GM19239 (cell line): ENCODE results near the gene LSP1.
"Not testable (repeated sequence)": the region's sequence is repeated elsewhere in the genome, so short reads cannot be mapped to it uniquely, and the experiment has no call there.

ENCODE experiments used
- DNase-seq: peaks from one replicate; pipeline ENCODE4 v3.0.0; 2011; ENCODE audit warnings: low spot score; ENCODE audit not compliant: insufficient read length
- FAIRE-seq: peaks from 2 replicates; lab custom pipeline; 2011; peaks lifted over from hg19 to GRCh38; lab: Jason Lieb, UNC

Gene LSP1

DNA sequence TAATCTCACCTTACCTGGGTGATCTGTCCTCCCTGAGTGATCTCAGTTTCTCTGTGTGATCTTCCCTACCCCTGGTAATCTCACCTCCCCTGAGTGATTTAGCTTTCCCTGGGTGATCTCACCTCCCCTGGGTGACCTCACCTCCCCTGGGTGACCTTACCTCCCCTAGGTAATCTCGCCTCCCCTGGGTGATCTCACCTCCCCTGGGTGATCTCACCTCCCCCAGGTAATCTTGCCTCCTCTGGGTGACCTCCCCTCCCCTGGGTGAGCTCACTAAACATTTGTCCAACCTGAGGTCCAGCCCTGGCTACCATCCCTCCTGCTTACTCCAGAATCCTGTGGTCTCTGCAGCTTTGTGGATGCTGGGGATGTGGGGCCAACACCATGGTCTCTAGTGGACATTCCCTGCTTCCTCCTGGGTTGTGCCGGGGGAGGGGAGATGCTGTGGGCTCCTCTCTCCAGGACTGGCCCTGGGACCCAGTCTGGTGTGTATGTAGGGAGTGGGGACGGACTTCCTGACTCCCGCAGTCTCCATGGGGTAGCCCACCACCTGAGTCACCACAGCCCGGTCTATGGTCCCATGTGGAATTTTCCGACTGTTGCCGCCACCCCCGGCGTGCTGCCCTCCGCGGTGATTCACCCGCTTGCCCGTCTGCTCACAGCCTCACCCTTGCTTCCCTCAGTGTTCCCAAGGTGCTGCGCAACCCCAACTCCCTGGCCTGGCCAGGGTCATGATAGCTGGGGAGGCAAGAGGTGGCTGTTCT is 9.9 kb downstream of the LSP1 start:
- DNase-seq (no peak), FAIRE-seq (no peak)

DNA sequence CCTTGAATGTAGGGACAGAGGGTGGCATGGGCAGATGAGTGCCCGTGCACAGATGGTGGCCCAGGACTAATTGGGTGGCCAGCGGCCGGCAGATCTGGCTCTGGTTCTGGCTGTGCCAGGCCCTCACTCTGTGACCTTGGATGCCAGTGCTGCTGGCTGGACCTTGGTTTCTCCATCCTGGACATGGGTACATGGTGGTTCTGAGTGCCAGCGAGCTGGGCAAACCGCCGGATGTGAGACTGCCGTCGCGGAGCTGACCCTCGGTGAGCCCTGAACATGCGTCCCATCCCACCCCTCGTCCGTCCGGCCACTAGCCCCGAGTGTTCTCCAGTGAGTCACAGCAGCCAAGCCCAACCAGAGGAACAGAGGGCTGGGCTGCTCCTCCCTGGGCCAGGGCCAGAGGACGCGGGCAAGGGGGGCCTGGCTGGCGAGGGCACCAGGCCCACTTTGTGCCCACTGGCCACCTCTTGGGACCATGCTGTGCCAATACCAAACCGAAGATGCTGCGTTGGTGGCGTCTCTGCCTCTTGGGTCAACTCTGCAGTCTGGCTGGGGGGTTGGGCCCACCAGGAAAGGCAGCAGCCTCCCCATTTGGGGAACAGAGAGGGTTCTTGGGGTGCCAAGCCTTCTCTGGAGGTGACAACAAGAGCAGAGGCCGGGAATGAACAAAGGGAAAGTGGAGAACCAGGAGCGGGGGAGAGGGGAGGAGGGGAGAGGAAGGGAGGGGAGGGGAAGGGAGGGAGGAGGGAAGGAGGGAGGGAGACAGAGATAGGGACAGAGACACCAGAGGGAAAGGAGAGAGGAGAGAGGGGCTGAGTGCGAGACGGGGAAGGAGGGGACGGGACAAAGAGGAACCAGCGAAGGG is 10.7 kb downstream of the LSP1 start:
- no peak for FAIRE-seq
- no peak for DNase-seq

DNA sequence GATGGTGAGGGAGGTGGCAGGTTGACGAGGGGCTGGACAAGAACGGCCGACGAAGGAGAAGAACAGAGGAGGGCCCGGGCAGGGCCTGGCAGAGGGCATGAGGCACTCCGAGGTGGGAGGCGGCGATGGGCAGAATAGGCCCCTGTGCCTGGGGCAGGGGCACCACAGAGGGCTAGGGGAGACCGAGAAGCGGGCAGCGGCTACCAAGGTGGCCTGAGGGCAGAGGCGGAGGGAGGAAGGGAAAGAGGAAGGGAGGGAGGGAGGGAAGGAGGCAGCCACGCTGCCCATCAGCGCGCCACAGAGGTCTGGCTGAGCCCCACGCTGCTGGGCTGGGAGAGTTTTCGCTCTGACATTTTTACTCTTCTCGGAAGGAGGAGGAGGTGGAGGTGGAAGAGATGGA is 11.3 kb downstream of the LSP1 start:
- no peak for DNase-seq
- no peak for FAIRE-seq

DNA sequence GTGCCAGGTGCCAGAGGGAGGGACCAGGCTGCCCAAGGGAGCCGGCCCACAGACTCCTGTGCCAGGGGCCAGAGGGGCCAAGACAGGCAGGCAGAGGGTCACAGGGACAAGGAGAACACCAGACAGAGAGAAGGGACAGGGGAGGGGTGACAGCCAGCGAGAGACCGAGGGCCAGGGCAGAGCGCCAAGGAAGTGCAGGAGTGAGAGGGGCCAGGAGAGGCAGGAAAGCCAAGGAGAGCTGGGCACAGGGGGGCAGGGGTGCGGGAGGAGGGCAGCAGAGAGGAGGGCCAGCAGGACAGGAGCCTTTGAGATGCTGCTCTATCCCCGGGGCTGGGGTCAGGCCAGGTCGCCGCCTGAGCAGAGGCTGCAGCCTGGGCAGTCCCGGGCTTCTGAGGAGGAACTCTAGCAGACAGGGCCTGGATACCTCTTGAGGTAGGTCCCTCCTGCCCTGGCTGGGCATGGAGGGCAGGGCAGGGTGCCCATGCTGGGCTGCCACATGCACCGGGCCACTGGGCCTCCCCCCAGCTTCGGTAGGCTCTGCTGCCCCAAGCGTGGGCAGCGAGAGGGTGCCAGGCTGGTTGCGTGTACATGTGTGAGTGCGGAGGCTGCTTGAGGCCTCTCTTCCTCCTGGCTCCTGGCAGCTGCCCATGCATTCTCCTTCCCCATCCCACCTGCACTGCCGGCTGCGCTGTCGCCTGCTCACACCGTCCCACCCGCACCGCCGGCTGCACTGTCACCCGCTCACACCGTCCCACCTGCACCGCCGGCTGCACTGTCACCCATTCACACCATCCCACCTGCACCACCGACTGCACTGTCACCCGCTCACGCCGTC is 12.2 kb downstream of the LSP1 start:
- DNase-seq (no peak), FAIRE-seq (no peak)

DNA sequence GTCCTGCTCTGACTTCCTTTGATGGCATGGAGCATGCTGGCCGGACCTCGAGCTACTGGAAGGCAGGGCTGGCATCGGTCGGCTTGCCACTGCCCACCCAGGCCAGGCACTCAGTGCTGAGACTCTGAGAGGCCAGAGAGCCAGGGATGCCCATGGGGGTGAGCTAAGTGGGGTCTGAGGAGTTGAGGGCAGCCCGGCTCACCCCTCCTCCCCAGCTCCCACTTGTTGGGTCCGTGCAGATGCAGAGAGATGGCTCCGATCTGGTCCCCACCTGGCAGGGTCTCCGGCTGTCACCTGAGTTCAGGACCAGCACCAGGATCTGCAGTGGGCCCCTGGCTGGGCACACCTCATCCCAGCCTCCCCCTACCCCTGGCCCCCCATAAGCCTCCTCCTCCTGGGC is 13.3 kb downstream of the LSP1 start:
- FAIRE-seq (no peak), DNase-seq (no peak)

DNA sequence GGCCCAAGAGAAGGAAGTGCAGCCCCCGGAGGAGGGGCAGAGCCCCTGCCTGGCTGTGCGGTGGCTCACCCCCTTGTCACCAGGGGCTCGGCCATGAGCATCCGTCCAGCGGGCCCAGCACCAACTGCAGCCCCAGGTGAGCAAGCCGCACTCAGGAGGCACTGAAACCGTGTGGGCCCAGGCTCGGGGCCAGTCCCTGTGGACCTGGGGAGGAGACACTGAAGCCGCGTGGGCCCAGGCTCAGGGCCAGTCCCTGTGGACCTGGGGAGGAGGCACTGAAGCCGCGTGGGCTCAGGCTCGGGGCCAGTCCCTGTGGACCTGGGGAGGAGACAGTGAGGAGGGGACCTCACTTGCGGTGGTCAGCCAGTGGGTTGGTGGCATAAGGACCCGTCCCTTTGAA is 13.9 kb downstream of the LSP1 start:
- FAIRE-seq (no peak), DNase-seq (no peak)

DNA sequence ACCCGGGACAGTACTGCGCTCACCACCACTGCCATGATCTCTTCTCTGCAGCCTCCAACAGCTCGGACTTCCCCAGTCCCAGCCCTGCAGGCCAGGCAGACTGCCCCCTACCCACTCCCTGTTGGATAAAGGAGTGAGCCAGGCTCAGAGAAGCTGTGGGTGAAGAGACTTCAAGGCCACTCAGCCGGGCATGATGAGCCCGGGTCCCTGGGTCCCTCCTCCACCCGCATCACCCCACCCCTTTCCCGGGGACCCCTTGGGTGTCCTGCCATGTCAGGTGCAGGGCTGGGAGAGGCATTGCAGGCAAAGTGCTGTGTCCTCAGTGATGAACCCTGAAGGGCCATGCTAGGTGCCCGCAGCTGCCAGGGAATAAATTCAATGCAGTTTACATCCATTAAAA is 14.5 kb downstream of the LSP1 start:
- FAIRE-seq = no peak

DNA sequence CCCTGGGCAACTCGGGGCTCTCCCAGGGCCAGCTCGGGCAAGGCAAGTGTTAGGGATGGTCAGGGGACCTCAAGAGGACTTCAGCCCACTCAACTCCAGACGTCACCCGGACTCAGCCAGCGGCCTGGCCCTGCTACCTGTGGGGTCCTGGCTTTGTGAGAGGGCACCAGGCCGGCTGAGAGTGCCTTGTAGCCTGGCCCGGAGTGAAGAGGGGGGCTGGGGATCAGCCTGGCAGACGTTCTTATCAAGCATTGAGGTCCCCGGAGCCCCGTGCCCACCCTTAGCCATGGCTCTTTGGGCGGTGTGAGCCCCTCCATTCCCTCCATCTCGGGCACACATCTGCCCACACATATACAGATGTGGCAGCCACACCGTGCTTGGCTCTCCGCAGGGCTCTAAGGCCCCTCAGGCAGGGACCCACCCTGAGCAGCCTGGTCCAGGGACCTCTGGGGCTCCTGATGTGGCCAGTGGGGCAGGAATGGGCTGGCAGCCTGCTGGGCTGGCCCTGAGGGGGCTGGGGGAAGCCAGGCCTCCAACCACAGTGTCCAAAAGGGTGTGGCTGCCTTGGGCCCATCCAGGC is 15.3 kb downstream of the LSP1 start:
- FAIRE-seq (no peak), DNase-seq (no peak)

More for the DNA sequence above, 14.5 kb downstream of the LSP1 start:
- DNase-seq = no peak

DNA sequence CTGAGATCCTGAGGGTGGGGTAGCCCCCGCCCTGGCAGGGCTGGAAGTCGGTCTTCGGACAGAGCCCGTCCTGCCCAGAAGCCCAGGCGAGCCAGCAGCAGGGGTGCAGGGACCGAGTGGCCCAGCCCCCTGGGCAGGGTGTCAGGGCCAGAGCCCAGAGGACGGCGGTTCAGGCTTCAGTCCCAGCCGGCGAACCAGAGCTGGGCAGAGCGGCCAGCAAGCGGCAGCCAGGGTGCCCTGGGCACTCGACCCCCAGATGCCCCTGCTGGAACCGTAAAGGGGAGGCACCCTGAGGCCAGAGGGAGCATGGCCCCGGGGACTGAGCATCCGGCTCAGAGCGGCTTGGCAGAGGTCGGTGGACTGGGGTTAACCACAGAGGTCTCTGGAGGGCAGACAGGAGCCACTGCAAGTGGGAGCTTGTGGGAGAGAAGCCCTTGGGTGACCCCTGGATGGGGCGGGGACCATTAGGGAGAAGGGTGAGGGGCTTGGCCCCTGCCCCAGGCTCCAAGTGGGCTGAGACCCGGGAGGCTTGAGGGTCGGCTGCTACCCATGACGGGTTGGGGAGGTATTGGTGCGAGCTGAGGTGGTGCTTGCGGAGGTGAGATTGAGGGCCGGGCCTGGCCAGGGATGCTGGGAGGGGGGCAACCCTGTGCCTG is 15.9 kb downstream of the LSP1 start:
- DNase-seq = no peak
- no peak for FAIRE-seq

DNA sequence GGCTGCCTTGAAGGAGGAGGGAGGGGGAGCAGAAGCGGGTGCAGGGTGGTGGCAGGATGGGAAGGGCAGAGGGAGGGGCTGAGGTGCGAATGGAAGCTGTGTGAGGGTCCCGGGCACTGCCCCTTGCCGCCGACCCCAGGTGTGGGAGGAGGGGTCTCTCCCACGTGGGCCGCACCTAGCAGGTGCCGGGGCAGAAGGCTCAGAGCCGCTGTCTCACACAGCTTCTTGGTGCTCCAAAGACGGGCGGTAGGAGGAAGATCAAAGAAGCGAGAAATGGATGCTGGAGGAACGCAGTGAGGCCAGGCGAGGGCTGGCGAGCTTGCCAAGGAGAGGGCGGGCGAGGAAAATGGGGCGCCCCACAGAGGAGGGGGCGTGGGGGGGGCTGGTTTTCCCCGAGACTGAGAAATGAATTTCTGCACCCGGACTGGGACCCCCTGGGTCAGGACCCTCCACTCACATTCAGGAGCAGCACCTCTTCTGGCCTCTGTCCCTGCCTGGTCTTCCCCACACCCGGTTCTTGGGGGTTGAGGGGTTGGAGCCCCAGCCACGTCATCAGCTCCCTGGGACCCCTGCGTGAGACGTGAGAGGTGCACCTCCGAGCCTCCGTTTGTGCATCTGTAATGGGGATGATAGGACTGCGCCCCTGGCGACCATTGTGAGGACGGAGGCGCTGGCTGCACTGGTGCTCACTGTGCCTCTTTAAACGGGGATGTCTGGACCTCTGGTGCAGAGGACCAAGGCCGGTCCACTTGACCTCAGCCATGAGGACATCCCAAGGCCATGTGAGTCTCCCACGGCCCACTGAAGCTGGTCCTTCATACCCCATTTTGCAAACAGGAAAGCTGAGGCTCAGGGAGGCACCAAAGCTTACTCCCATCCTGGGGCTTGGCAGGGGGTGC is 16.8 kb downstream of the LSP1 start:
- no peak for DNase-seq
- FAIRE-seq = no peak

DNA sequence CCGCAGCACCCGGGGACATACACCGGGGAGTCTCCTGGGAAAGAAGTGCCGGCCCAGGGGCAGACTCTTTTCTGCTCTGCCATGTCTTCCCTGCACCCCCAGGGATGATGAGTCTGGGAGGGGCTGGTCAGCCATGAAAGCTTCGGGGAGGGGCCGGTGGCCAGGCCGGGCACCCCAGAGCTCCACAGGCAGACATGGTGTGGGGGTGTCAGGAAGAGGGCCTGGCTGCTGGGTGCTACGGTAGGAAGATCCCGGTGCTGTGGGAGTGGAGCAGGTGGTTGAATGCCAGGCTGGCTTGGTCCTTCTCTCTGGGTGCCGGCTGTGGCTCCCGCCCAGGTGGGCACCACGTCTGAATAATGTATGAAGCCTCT is 17.4 kb downstream of the LSP1 start:
- DNase-seq (no peak), FAIRE-seq (no peak)

DNA sequence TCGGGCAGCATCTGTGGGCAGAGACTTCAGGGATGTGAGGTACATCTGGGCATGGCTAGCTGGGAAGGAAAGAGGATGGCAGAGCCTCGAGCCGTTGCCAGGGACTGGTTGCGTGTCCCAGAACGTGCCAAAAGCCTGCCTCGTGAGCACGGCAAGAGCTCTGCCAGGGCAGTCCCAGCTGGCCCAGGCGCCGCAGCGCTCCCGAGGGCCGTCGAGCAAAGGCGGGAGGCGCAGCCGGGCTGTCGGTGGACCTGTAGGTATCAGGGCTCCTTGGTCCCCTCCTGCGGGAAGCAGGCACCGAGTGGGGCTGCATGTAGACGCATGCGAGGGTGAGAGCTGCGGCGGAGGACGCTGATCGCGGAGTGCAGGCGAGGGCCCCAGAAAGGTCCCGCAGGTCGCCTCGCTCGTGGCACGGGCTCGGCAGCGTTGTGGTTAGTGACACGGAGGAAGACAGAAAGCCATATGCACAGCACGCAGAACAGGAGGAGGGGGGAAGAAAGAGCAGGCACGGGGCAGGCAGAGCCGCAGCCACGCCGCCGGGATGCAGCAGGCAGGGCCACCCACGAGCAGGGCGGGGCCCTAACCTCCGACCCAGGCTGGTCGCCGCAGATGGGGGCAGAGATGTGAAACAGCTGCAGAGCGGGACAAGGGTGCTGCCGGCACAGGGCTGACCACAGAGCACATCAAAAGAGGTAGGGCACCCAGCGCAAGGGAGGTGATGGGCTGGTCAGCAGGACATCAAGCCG is 18.0 kb downstream of the LSP1 start:
- no peak for DNase-seq
- no peak for FAIRE-seq

DNA sequence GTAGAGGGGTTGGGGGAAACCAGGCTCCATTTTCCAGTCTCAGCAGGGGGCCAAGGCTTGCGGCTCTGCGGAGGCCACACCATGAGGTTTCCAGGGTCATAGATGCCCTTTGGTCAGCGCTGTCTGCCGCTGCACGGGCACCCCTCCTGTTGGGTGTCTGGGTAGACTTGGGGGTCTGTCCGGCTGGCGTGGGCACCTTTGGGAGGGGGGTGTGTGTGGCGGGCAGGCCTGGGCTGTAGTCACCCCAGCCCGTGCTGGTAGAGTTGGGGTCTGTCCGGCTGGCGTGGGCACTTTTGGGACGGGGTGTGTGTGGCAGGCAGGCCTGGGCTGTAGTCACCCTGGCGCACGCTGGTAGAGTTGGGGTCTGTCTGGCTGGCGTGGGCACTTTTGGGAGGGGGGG is 18.6 kb downstream of the LSP1 start:
- FAIRE-seq = no peak
- no peak for DNase-seq

DNA sequence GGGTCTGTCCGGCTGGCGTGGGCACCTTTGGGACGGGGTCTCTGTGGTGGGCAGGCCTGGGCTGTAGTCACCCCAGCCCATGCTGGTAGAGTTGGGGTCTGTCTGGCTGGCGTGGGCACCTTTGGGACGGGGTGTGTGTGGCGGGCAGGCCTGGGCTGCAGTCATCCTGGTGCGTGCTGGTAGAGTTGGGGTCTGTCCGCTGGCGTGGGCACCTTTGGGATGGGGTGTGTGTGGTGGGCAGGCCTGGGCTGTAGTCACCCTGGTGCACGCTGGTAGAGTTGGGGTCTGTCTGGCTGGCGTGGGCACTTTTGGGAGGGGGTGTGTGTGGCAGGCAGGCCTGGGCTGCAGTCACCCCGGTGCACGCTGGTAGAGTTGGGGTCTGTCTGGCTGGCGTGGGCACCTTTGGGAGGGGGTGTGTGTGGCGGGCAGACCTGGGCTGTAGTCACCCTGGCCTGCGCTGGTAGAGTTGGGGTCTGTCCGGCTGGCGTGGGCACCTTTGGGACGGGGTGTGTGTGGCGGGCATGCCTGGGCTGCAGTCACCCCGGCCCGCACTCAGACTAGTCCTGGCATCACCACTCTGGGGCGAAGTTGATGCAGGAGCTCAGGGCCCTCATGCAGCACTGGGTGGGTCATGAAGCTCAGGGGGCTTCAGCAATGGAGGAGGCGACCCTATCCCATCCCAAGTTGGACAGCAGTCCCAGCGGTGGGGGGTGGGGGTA is 19.5 kb downstream of the LSP1 start:
- no peak for FAIRE-seq
- DNase-seq = no peak

DNA sequence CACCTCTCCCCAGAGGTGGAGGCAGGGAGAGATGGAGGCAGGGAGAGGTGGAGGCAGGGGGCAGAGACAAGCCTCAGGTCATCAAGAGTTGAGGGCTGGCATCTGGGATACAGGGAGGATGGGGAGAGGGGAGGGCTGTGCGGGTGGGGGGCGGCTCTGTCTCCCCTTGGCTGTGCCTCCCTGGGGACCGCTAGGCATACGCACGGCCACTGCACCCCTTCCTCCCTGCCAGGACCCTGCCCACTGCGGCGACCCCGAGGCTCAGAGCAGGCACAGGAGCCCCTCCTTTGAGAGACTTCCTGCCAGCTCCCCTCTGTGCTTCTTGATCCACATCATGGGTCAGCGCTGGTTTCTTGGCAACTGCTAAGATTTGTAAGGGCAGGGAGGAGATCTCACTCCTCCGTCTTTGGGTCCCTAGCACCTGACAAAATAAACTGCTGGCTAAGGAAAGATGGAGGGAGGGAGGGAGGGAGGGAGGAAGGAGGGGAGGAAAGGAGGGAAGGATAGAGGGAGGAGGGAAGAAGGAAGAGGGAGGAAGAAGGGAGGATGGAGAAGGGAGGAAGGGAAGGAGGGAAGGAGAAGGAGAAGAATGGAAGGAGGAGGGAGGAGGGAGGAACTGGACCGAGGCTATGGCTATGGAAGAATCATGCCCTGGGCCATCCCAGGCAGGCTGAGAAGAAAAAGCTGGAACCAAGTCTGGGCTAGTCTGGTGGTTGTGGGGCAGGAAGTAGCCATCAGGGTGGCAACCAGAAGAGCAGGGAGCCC is 20.3 kb downstream of the LSP1 start:
- FAIRE-seq (no peak), DNase-seq (no peak)

DNA sequence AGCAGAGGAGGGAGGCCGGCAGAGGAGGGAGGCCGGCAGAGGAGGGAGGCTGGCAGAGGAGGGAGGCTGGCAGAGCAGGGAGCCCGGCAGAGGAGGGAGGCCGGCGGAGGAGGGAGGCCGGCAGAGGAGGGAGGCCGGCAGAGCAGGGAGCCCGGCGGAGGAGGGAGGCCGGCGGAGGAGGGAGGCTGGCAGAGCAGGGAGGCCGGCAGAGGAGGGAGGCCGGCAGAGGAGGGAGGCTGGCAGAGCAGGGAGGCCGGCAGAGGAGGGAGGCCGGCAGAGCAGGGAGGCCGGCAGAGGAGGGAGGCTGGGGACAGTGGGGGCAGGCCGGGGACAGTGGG is 20.9 kb downstream of the LSP1 start:
- not testable (repeated sequence) for DNase-seq, FAIRE-seq
